Mucosa of rectum (tissue), 2 donors: ENCODE measurements around the gene RTEL1.

ENCODE experiments used
- H3K27ac ChIP-seq, 2 donors: one replicate each; pipeline ENCODE4 v1.7.0; 2013; ENCODE audit warnings: inconsistent platforms in 2 of 2, low read depth in 2 of 2, low read length in 2 of 2
- H3K27me3 ChIP-seq, 2 donors: one replicate each; pipeline ENCODE4 v1.7.0; 2013; ENCODE audit warnings: low read length in 2 of 2; ENCODE audit not compliant: control insufficient read depth in 2 of 2, insufficient read depth in 2 of 2
- H3K36me3 ChIP-seq, 2 donors: one replicate each; pipeline ENCODE4 v1.7.0; 2013; ENCODE audit warnings: low read length in 2 of 2; ENCODE audit not compliant: control insufficient read depth in 2 of 2, insufficient read depth in 2 of 2
- H3K4me1 ChIP-seq, 2 donors: one replicate each; pipeline ENCODE4 v1.7.0; 2013; ENCODE audit warnings: low read length in 2 of 2, mild to moderate bottlenecking in 1 of 2; ENCODE audit not compliant: control insufficient read depth in 2 of 2, insufficient read depth in 2 of 2
- H3K4me3 ChIP-seq, 2 donors: one replicate each; pipeline ENCODE4 v1.7.0; 2013; ENCODE audit warnings: low read length in 2 of 2
- H3K9ac ChIP-seq, 2 donors: one replicate each; pipeline ENCODE4 v1.7.0; 2013; ENCODE audit warnings: low read length in 2 of 2, low read depth in 1 of 2, mild to moderate bottlenecking in 1 of 2
- H3K9me3 ChIP-seq, 2 donors: one replicate each; pipeline ENCODE4 v1.7.0; 2013; ENCODE audit warnings: low read length in 2 of 2; ENCODE audit not compliant: control insufficient read depth in 2 of 2
- donor health status: healthy.
- donor health status: Normal muscosa, but diverticular disease.

Gene RTEL1

DNA sequence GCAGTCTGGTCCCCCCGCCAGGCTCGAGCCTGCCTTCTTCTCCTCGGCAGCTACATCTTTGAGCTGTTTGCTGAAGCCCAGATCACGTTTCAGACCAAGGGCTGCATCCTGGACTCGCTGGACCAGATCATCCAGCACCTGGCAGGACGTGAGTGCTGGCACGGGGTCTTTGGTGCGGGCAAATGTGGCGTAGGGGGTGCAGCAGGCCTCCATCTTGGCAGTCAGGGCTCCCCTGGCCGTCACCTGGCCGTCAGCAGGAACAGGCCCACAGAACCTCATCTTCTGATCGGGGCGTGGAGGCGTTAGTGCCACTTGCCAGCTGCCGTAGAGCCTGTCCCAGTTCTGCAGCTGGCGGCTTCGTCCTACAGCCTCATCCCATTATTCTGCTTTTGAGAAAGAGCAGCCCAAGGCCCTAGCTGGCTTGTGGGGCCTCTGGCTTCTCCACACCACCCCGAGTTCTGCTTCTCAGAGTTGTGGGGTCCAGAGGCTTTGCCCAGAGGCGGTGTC is 21.7 kb downstream of the RTEL1 start:
- Histone ChIP-seq H3K9me3 (no peaks in the 10 kb centered on the region), H3K4me3 (no peak overlapping the region), H3K9ac (no peak overlapping the region), H3K27me3 (no peaks in the 10 kb centered on the region), H3K27ac (no peak overlapping the region), H3K4me1 (peaks cover 0 to 2% of the 10 kb centered on the region in 2 donors), H3K36me3 (peaks cover 4 to 11% of the 10 kb centered on the region in 2 donors)

DNA sequence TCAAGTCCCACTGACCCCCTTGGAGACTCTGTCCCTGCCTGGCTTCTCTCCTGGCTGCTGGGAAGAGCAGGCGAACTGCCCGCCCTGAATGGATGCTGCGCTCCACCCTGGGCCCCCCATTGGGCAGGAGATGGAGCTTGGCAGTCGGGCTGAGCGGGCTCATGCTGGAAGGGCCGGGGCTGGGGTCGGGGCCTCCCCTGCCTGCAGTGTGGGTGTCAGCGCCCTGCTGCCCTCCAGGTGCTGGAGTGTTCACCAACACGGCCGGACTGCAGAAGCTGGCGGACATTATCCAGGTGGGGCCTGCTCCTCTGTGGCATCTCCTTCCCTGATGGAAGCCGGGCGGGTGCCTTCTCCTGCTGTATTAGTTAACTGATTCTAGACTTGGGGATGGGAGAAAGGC is 22.3 kb downstream of the RTEL1 start:
- Histone ChIP-seq H3K4me1 (peaks cover 0 to 2% of the 10 kb centered on the region in 2 donors), H3K27ac (no peak overlapping the region), H3K4me3 (no peak overlapping the region), H3K36me3 (peaks cover 4 to 10% of the 10 kb centered on the region in 2 donors), H3K27me3 (no peaks in the 10 kb centered on the region), H3K9me3 (no peaks in the 10 kb centered on the region), H3K9ac (no peak overlapping the region)

DNA sequence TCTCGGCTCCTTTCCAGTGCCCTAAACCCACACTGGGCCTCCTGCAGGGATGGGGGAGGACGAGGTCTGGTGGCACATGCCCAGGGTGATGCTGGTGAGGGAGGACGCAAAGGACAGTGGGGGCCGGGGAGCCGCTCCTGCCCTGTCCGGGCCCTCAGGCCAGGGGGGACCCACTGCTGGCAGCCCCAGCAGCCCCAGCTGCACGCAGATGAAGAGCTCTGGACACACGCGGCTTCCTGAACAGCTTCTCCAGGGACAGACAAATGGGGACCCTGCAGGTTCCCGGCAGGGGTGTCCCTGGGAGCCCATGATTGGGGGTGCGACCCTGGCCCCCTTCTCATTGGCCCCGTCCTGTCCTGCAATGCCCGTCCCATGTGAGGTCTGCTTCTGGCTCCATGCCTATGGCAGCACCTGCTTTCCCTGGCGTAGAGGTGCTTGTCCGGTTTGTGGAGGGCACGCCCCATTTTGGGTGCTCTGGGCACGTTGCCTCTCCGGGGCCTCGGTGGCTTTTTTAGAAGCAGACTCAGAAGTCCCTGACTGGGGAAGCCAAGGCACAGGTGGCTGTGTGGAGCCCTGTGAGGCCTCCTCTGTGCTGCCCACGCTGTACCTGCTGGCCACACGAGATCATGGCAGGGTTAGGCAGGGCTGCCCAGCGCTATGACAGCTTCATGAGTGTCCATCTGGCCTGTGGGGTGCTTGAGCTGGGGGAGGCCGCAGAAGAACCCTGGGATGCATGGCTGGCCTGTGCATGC is 22.9 kb downstream of the RTEL1 start:
- Histone ChIP-seq H3K9ac (no peak overlapping the region), H3K4me3 (no peak overlapping the region), H3K27ac (no peak overlapping the region), H3K9me3 (no peaks in the 10 kb centered on the region), H3K36me3 (peaks cover 4 to 7% of the 10 kb centered on the region in 2 donors), H3K4me1 (peaks cover 2 to 4% of the 10 kb centered on the region in 2 donors), H3K27me3 (no peaks in the 10 kb centered on the region)

GRCh38 chr20:63681609-63682142 is 23.6 kb downstream of the RTEL1 start:
- Histone ChIP-seq H3K4me3 (no peak overlapping the region), H3K9me3 (no peaks in the 10 kb centered on the region), H3K36me3 (peaks cover 4 to 7% of the 10 kb centered on the region in 2 donors), H3K27me3 (no peaks in the 10 kb centered on the region), H3K9ac (no peak overlapping the region), H3K4me1 (peaks cover 8 to 10% of the 10 kb centered on the region in 2 donors), H3K27ac (peak overlapping the region; percentile 34 to 52)

DNA sequence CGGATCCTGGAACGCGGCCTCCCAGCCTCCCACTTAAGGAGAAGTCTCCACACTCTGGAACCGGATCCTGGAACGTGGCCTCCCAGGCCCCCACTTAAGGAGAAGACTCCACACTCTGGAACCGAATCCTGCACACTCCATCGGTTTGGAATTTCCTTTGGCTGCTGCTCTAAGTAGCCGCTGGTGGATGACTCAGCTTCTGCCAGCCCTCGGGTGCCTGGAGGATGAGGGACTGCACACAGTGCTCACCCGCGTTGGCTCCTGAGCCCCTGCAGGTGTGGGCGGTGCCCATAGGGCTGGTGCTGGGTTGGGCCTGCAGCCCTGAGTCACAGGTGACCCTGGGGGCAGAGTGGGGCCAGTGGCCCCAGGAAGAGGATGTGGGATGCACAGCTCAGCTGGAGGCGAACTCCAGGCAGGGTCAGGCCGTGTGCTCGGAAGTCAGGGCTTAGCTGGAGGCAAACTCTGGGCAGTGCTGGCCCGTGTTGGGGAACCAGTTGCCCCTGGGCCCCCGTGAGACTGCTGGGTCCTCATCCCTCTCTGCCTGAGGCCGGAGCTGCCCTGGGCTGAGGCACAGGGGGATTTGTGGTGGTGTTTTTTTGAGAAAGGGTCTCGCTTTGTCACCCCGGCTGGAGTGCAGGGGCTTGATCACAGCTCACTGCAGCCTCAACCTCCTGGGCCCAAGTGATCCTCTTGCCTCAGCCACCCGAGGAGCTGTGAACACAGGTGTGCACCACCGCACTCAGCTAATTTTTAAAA is 24.4 kb downstream of the RTEL1 start:
- Histone ChIP-seq H3K9ac (no peak overlapping the region), H3K27ac (peak overlapping the region; percentile 34 to 61), H3K4me1 (peaks cover 17 to 19% of the 10 kb centered on the region in 2 donors), H3K4me3 (no peak overlapping the region), H3K27me3 (no peaks in the 10 kb centered on the region), H3K36me3 (peaks cover 4% of the 10 kb centered on the region in 2 donors), H3K9me3 (no peaks in the 10 kb centered on the region)

GRCh38 chr20:63685269-63686026 is 27.3 kb downstream of the RTEL1 start:
- Histone ChIP-seq H3K27ac (peak overlapping the region in 1 of 2 donors; percentile 85), H3K36me3 (no peaks in the 10 kb centered on the region), H3K4me1 (peaks cover 29 to 30% of the 10 kb centered on the region in 2 donors)

GRCh38 chr20:63686094-63686491 is 28.0 kb downstream of the RTEL1 start:
- H3K9ac ChIP-seq, result peak overlapping the region in 1 of 2 donors; percentile 70

More at GRCh38 chr20:63685269-63686026, 27.3 kb downstream of the RTEL1 start:
- Histone ChIP-seq H3K4me3 (no peak overlapping the region), H3K27me3 (no peaks in the 10 kb centered on the region), H3K9ac (no peak overlapping the region), H3K9me3 (no peaks in the 10 kb centered on the region)

DNA sequence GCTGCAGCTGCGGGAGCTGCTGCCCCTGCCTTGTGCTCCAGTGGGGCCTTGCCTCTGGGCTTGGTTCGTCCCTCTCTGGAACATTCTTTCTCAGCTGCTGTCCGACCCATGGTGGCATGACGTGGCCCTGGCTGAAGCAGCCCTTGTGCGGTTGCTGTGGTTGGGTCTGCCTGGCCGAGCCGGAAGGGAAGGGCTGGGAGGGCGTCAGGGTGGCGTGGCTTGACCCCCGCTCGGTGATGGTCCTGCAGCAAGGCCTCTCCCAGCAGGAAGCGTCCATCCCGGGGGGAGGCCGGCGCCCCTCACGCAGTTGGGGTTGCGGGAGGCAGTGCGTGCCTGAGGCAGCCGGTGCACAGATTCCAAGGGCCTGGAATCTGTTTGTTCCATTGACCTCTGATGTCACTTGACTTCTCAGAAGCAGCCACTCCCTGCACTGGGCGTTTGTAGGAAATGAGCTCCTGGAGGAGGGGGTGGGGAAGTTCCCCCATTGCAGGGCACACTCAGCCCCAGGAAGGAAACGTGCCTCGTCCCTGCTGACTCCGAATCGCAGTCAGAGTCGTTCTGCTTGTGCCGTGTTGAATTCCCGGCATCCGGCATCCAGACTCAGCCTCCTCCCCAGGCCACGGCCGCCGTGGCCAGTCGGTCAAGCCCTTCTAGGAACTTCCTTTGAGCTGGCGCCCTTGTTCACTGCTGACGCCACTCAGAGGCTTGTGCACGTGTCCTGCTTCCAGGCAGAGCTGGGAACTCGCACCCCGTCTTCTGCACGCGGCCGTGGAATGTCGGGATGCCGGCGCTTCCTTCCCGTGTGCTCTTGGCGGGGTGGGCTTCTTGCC is 28.6 kb downstream of the RTEL1 start:
- Histone ChIP-seq H3K36me3 (no peaks in the 10 kb centered on the region), H3K9ac (peak overlapping the region; percentile 24 to 70), H3K4me3 (peak overlapping the region; percentile 41 to 59), H3K27me3 (no peaks in the 10 kb centered on the region), H3K9me3 (no peaks in the 10 kb centered on the region), H3K4me1 (peaks cover 39 to 42% of the 10 kb centered on the region in 2 donors), H3K27ac (peak overlapping the region; percentile 83 to 85)

More at GRCh38 chr20:63686094-63686491, 28.0 kb downstream of the RTEL1 start:
- H3K27ac ChIP-seq, result peak overlapping the region; percentile 83 to 85
- H3K9me3 ChIP-seq, result no peaks in the 10 kb centered on the region
- H3K27me3 ChIP-seq, result no peaks in the 10 kb centered on the region
- peak overlapping the region; percentile 36 to 59 for H3K4me3 ChIP-seq
- H3K4me1 ChIP-seq, result peaks cover 33 to 36% of the 10 kb centered on the region in 2 donors
- no peaks in the 10 kb centered on the region for H3K36me3 ChIP-seq
